ENCODE results near the gene SLFN5. TPM values are rescaled to one million over a fixed set of nuclear protein-coding genes. Genes with fewer than 3 reads are reported as not detected.

SLFN5 gene
- polyA plus RNA-seq, 1 of the 3 experiments (the other 2 are of a cell fraction): 1.4 TPM

DNA sequence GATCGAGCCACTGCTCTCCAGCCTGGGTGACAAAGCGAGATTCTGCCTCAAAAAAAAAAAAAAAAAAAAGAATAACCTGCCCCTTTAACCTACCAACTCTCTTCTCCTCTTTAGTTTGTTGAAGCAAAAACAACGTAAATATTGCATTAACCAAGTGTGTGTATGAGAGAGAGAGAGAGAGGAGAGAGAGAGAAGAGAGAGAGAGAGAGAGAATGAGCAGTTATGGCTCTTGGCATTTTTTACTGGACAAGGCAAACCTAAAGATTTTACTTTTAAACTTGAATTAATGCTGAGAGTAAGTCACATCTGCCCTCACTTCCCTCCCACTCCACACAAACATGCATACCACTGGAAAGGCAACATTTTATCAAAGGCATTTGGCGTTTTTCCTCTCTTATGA, 3.0 kb upstream of the SLFN5 start:
- WGBS (ENCODE audit: low lambda C conversion rate): 50% methylated on average over 4 of the region's 4 CpGs
- no peak for DNase-seq
- POLR2A ChIA-PET: no interaction called here

More for the DNA sequence above, 3.0 kb upstream of the SLFN5 start:
- peaks cover 0 to 9% of the 10 kb centered on the region in 2 experiments; a peak in 1 of 4 replicates for H3K4me1 ChIP-seq (ENCODE audit: control insufficient read depth in 1 of 2, insufficient read depth in 2 of 2, low read depth in 1 of 2, low read length in 1 of 2)
- H3K9me2 ChIP-seq: no peaks in the 10 kb centered on the region
- H3F3A ChIP-seq (replicated peaks; ENCODE audit: insufficient read depth): peaks cover 19% of the 10 kb centered on the region
- no peak overlapping the region for H3K4me2 ChIP-seq
- H3K9ac ChIP-seq: no peak overlapping the region
- H3K4me3 ChIP-seq (ENCODE audit: low read depth in 2 of 2, low read length in 1 of 2): no peak overlapping the region
- no peaks in the 10 kb centered on the region for H4K20me1 ChIP-seq (ENCODE audit: insufficient read depth)
- H3K27ac ChIP-seq (ENCODE audit: low read depth in 2 of 2, low read length in 1 of 2): no peak overlapping the region
- no peak overlapping the region for H2AFZ ChIP-seq (ENCODE audit: low read depth)
- TF ChIP-seq TCF12 (IDR thresholded peaks at IDR 0.05): no peak
- no peak for TF ChIP-seq IRF3 (IDR thresholded peaks at IDR 0.05; ENCODE audit: low read depth, low read length)
- TF ChIP-seq, protein P1, sequence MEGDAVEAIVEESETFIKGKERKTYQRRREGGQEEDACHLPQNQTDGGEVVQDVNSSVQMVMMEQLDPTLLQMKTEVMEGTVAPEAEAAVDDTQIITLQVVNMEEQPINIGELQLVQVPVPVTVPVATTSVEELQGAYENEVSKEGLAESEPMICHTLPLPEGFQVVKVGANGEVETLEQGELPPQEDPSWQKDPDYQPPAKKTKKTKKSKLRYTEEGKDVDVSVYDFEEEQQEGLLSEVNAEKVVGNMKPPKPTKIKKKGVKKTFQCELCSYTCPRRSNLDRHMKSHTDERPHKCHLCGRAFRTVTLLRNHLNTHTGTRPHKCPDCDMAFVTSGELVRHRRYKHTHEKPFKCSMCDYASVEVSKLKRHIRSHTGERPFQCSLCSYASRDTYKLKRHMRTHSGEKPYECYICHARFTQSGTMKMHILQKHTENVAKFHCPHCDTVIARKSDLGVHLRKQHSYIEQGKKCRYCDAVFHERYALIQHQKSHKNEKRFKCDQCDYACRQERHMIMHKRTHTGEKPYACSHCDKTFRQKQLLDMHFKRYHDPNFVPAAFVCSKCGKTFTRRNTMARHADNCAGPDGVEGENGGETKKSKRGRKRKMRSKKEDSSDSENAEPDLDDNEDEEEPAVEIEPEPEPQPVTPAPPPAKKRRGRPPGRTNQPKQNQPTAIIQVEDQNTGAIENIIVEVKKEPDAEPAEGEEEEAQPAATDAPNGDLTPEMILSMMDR (IDR thresholded peaks at IDR 0.05): no peak
- no peak for TF ChIP-seq EZH2phosphoT487 (IDR thresholded peaks at IDR 0.05; ENCODE audit: borderline replicate concordance, low read depth)
- no peak for TF ChIP-seq YY1 (IDR thresholded peaks at IDR 0.05; ENCODE audit: low read depth)
- TF ChIP-seq, protein P2, sequence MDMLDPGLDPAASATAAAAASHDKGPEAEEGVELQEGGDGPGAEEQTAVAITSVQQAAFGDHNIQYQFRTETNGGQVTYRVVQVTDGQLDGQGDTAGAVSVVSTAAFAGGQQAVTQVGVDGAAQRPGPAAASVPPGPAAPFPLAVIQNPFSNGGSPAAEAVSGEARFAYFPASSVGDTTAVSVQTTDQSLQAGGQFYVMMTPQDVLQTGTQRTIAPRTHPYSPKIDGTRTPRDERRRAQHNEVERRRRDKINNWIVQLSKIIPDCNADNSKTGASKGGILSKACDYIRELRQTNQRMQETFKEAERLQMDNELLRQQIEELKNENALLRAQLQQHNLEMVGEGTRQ (IDR thresholded peaks at IDR 0.05; ENCODE audit: borderline replicate concordance, low read depth, low read length): no peak
- TF ChIP-seq FOXM1 (IDR thresholded peaks at IDR 0.05; ENCODE audit: low read depth): no peak
- no peak for TF ChIP-seq SMC3 (IDR thresholded peaks at IDR 0.05; ENCODE audit: low read depth, low read length)
- TF ChIP-seq POLR2AphosphoS5 (IDR thresholded peaks at IDR 0.05; ENCODE audit: low read depth, low read length): no peak
- no peak for TF ChIP-seq ELF1 (IDR thresholded peaks at IDR 0.05)
- TF ChIP-seq GABPA (IDR thresholded peaks at IDR 0.05; ENCODE audit: low read depth): no peak
- no peak for TF ChIP-seq TEAD4 (IDR thresholded peaks at IDR 0.05; ENCODE audit: borderline replicate concordance, insufficient read depth)
- TF ChIP-seq, protein P3, sequence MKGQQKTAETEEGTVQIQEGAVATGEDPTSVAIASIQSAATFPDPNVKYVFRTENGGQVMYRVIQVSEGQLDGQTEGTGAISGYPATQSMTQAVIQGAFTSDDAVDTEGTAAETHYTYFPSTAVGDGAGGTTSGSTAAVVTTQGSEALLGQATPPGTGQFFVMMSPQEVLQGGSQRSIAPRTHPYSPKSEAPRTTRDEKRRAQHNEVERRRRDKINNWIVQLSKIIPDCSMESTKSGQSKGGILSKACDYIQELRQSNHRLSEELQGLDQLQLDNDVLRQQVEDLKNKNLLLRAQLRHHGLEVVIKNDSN (IDR thresholded peaks at IDR 0.05; ENCODE audit: borderline replicate concordance, low read depth): no peak
- TF ChIP-seq, protein P4, sequence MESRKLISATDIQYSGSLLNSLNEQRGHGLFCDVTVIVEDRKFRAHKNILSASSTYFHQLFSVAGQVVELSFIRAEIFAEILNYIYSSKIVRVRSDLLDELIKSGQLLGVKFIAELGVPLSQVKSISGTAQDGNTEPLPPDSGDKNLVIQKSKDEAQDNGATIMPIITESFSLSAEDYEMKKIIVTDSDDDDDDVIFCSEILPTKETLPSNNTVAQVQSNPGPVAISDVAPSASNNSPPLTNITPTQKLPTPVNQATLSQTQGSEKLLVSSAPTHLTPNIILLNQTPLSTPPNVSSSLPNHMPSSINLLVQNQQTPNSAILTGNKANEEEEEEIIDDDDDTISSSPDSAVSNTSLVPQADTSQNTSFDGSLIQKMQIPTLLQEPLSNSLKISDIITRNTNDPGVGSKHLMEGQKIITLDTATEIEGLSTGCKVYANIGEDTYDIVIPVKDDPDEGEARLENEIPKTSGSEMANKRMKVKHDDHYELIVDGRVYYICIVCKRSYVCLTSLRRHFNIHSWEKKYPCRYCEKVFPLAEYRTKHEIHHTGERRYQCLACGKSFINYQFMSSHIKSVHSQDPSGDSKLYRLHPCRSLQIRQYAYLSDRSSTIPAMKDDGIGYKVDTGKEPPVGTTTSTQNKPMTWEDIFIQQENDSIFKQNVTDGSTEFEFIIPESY (IDR thresholded peaks at IDR 0.05; ENCODE audit: borderline replicate concordance, low read depth): no peak
- TF ChIP-seq RAD21 (IDR thresholded peaks at IDR 0.05; ENCODE audit: low read length): no peak
- TF ChIP-seq NFIC (IDR thresholded peaks at IDR 0.05; ENCODE audit: borderline replicate concordance): no peak
- no peak for TF ChIP-seq RCOR1 (IDR thresholded peaks at IDR 0.05; ENCODE audit: low read length)
- no peak for TF ChIP-seq RFX5 (IDR thresholded peaks at IDR 0.05; ENCODE audit: low read length)
- no peak for TF ChIP-seq CHD2 (IDR thresholded peaks at IDR 0.05; ENCODE audit: low read length, partially characterized antibody)
- no peak for TF ChIP-seq GATA2 (CRISPR knock-in tag; IDR thresholded peaks at IDR 0.05)
- no peaks in the 10 kb centered on the region for H3K79me2 ChIP-seq (ENCODE audit: insufficient read depth)
- H3K9me3 ChIP-seq: no peaks in the 10 kb centered on the region
- no peaks in the 10 kb centered on the region for H3K36me3 ChIP-seq (replicated peaks in 1 of 2; ENCODE audit: control insufficient read depth in 1 of 2, insufficient read depth in 2 of 2, low read length in 1 of 2)
- CTCF ChIA-PET: no interaction called here
- H3K27me3 ChIP-seq (ENCODE audit: insufficient read depth): peaks cover 12% of the 10 kb centered on the region; the same call in 1 of the 2 replicates

Data from SK-N-SH (cell line).